Activated T-cell treated with anti-CD3 and anti-CD28 coated beads, Interleukin-2, amount 50 U/mL, for 4 hours (primary cell): ENCODE measurements around the gene ANK3. TPM values are rescaled to one million over a fixed set of nuclear protein-coding genes. Genes with fewer than 3 reads are reported as not detected.

Experiments used
- ATAC-seq, 2 donors: fragments of 200-7000 bp; cut with Tn5 transposase; one replicate each; pipeline ENCODE4 v1.10.0; 2021
- DNase-seq: peaks from one replicate; pipeline ENCODE4 v3.0.0-alpha.2; 2020
- H3K27me3 Mint-ChIP-seq: one replicate; pipeline ENCODE4 v1.8.0; 2021; ENCODE audit warnings: low read depth, mixed read lengths
- H3K36me3 Mint-ChIP-seq: one replicate; pipeline ENCODE4 v1.8.0; 2022; ENCODE audit warnings: mixed read lengths; ENCODE audit not compliant: insufficient read depth
- H3K4me1 Mint-ChIP-seq: one replicate; pipeline ENCODE4 v1.8.0; 2021; ENCODE audit warnings: low read depth, mixed read lengths
- H3K4me3 Mint-ChIP-seq: one replicate; pipeline ENCODE4 v1.8.0; 2021; ENCODE audit warnings: mild to moderate bottlenecking, moderate library complexity, mixed read lengths
- H3K9me3 Mint-ChIP-seq: one replicate; pipeline ENCODE4 v1.8.0; 2021; ENCODE audit warnings: mixed read lengths
- total RNA-seq, 3 donors: library from RNA; stranded (reverse); gene quantifications; one replicate each; pipeline ENCODE4 v1.2.1, GENCODE V29; 2021

Gene ANK3
- total RNA-seq, 3 donors from 2014 or later, result 21.4 to 41.1 (median 30.5) TPM

GRCh38 chr10:60422809-60423208 lies 33.1 kb upstream of the ANK3 start:
- ATAC-seq, result no peak

DNA sequence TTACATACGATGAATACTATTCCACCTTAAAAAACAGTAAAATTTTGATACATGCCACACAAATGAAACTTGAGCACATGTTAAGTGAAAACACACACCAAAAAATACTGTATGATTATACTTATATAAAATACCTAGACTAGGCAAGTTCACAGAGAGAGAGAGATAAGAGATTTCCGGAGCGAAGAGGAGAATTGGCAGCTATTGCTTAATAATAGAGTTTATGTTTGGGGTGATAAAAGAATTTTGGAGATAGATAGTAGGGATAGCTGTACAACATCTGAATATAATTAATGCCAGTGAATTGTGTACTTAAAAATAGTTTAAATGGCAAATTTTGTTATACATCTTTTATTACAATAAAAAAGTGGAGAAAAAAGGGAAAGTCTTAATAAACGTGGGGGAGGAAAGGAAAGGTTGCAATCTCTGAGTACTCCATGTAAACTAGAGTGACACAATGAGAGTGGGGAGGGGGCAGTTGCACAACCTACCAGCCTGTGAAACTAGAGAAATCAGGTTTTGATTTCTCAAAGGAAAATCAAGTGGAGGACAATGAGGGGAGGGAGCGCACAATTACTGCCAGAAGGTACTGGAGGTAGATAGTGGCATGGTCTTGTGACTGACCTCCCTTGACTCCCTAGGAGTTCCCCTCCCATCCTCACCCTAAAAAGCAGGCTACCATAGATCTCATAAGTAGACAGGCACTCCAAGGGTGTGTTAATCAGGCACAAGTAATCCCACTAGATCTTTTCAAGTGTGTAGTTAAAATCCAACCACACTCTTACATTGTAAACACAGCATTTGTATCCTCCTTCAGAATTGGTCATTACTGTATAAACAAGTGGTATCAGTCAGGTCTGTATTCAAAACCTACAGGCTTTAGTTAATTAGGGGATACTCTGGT lies 31.6 kb upstream of the ANK3 start:
- no peaks in the 10 kb centered on the region for H3K27me3 Mint-ChIP-seq
- no peak overlapping the region for H3K4me3 Mint-ChIP-seq
- peaks cover 8% of the 10 kb centered on the region for H3K4me1 Mint-ChIP-seq

More at GRCh38 chr10:60422809-60423208, 33.1 kb upstream of the ANK3 start:
- no peak for DNase-seq
- no peaks in the 10 kb centered on the region for H3K9me3 Mint-ChIP-seq
- H3K4me1 Mint-ChIP-seq, result peaks cover 7% of the 10 kb centered on the region
- H3K36me3 Mint-ChIP-seq, result peaks cover 6% of the 10 kb centered on the region
- no peak overlapping the region for H3K4me3 Mint-ChIP-seq
- no peaks in the 10 kb centered on the region for H3K27me3 Mint-ChIP-seq

GRCh38 chr10:60419249-60419648 lies 29.6 kb upstream of the ANK3 start:
- H3K4me3 Mint-ChIP-seq, result no peak overlapping the region
- peaks cover 8% of the 10 kb centered on the region for H3K4me1 Mint-ChIP-seq
- no peaks in the 10 kb centered on the region for H3K27me3 Mint-ChIP-seq

More for the DNA sequence above, 31.6 kb upstream of the ANK3 start:
- Mint-ChIP-seq H3K9me3 (no peaks in the 10 kb centered on the region), H3K36me3 (peaks cover 6% of the 10 kb centered on the region)
- ATAC-seq (no peak), DNase-seq (no peak)

DNA sequence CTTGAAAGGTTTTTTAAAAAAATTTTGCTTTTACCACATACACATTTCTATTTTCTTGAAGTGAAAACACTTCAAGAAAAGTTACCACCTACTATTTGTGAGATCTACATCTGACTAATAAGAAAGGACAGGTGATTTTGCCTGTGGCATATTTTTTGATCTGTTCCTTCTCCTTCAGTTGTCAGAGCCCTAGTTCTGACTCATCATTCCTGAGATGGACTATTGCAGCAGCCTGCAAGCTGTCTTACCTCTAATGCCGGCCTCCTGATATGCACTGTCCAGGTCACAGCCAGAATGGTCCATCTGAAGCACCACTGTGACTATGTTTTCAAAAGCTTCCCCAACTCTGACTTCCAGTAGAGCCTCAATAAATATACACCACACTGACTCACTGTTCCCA lies 28.2 kb upstream of the ANK3 start:
- Mint-ChIP-seq H3K4me3 (no peak overlapping the region), H3K4me1 (peaks cover 8% of the 10 kb centered on the region), H3K36me3 (peaks cover 3% of the 10 kb centered on the region), H3K9me3 (no peaks in the 10 kb centered on the region), H3K27me3 (no peaks in the 10 kb centered on the region)
- DNase-seq (no peak), ATAC-seq (no peak)

More at GRCh38 chr10:60419249-60419648, 29.6 kb upstream of the ANK3 start:
- Mint-ChIP-seq H3K36me3 (peaks cover 3% of the 10 kb centered on the region), H3K9me3 (no peaks in the 10 kb centered on the region)
- DNase-seq (no peak), ATAC-seq (no peak)

- Mint-ChIP-seq H3K36me3 (peaks cover 3% of the 10 kb centered on the region), H3K4me3 (no peak overlapping the region), H3K27me3 (no peaks in the 10 kb centered on the region), H3K4me1 (peaks cover 8% of the 10 kb centered on the region), H3K9me3 (no peaks in the 10 kb centered on the region)
- ATAC-seq (no peak), DNase-seq (no peak)
Observed at GRCh38 chr10:60417024-60417423, 27.3 kb upstream of the ANK3 start.

DNA sequence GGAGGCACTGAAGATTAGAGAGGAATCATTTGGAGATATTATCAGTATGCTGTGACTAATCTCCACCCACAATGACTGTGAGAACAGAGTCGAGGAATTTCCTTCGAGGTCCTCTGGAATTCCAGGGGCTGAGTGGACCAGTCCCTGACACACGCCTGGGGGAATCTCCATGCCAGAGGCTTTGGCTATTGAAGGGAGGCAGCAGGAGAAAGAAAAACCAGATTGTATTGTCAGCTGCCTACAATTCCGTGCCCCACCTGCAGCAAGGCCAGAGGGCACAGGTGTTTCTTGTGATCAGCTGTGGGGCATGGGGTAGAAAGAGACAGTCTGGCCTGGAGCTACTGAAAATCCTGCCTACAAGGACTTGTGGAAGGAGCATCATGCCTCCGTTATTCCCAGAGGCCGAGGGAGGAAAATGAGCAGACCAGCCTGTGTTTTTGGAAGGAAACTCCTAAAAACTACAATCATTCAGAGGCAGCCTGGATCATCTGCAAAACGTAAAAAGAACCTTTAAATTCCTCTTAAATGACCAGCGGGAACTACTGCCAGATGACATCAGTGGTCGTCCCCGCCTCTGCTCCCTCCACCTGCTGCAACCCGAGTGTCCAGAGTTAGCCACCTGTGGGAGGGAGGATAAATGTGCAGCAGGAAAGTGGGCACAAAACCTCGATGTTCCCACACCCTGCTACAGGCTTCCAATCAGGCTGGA lies 25.4 kb upstream of the ANK3 start:
- Mint-ChIP-seq H3K4me1 (peaks cover 8% of the 10 kb centered on the region), H3K36me3 (peaks cover 3% of the 10 kb centered on the region), H3K27me3 (no peaks in the 10 kb centered on the region), H3K9me3 (no peaks in the 10 kb centered on the region), H3K4me3 (no peak overlapping the region)
- no peak for ATAC-seq
- DNase-seq, result no peak

DNA sequence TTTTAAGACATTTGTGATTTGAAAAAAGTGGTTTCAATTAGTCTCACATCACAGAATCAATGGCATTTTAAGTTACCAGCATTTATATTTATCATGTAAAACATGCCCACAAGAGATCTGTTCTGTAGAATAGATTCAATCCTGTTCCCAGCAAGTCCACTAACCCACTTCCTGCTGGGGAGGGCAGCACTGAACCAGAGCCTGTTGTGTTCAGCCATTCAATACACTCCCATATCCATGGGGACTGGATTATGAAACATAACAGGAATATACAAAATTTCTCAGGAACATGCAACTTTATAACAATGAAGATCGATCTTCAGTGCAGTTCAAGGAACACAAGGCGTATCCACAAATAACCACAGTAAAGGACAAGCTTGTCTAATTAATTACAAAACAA lies 24.4 kb upstream of the ANK3 start:
- H3K4me1 Mint-ChIP-seq, result peaks cover 8% of the 10 kb centered on the region
- ATAC-seq (no peak), DNase-seq (no peak)
- H3K36me3 Mint-ChIP-seq, result peaks cover 3% of the 10 kb centered on the region
- H3K4me3 Mint-ChIP-seq, result no peak overlapping the region
- no peaks in the 10 kb centered on the region for H3K9me3 Mint-ChIP-seq
- no peaks in the 10 kb centered on the region for H3K27me3 Mint-ChIP-seq

DNA sequence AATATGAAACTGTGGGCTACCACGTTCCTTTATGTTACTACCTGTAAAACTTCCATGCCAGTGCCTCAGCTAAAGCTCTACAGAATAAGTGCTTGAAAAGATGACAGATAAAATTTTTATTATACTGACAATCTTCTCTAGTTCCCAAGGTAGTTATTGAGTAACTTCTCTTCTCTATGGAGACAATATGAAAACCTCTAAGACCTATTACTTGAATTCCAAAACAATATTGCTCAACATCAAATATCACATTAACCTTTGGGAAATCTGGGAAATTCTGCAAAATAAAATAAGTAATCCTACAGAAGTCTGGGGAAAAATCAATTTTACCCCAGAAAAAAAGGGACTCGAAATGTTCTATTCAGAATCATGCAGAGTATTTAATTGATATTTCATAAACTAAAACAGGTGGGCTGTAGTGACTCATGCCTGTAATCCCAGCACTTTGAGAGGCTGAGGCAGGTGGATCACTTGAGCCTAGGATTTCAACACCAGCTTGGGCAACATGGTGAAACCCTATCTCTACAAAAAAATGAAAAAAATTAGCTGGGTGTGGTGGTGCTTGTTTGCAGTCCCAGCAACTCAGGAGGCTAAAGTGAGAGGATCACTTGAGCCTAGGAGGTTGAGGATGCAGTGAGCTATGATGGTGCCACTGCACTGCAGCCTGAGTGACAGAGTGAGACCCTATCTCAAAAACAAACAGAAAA lies 23.8 kb upstream of the ANK3 start:
- peaks cover 3% of the 10 kb centered on the region for H3K36me3 Mint-ChIP-seq
- H3K27me3 Mint-ChIP-seq, result no peaks in the 10 kb centered on the region
- DNase-seq (no peak), ATAC-seq (no peak)
- H3K4me1 Mint-ChIP-seq, result peaks cover 8% of the 10 kb centered on the region
- no peak overlapping the region for H3K4me3 Mint-ChIP-seq
- no peaks in the 10 kb centered on the region for H3K9me3 Mint-ChIP-seq

GRCh38 chr10:60410970-60411369 lies 21.3 kb upstream of the ANK3 start:
- no peak for DNase-seq
- no peaks in the 10 kb centered on the region for H3K27me3 Mint-ChIP-seq
- no peak overlapping the region for H3K4me3 Mint-ChIP-seq
- peaks cover 2% of the 10 kb centered on the region for H3K4me1 Mint-ChIP-seq
- no peaks in the 10 kb centered on the region for H3K36me3 Mint-ChIP-seq
- no peak for ATAC-seq
- H3K9me3 Mint-ChIP-seq, result no peaks in the 10 kb centered on the region

GRCh38 chr10:60409202-60409601 lies 19.5 kb upstream of the ANK3 start:
- Mint-ChIP-seq H3K9me3 (no peaks in the 10 kb centered on the region), H3K4me3 (no peak overlapping the region), H3K4me1 (no peaks in the 10 kb centered on the region), H3K27me3 (no peaks in the 10 kb centered on the region), H3K36me3 (no peaks in the 10 kb centered on the region)
- ATAC-seq (no peak), DNase-seq (no peak)

DNA sequence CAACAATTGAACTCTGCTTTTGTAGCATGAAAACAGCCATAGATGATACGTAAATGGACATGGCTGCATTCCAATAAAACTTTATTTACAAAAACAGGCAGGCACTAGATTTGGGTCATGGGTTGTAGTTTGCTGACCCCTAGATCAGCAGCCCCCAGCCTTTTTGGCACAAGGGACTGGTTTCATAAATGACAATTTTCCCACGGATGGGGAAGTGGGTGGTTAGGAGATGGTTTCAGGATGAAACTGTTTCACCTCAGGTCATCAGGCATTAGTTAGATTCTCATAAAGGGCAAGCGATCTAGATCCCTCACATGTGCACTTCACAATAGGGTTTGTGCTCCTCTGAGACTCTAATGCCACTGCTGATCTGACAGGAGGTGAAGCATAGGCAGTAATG lies 16.5 kb upstream of the ANK3 start:
- DNase-seq (no peak), ATAC-seq (no peak)
- H3K9me3 Mint-ChIP-seq, result no peaks in the 10 kb centered on the region
- no peaks in the 10 kb centered on the region for H3K27me3 Mint-ChIP-seq
- no peaks in the 10 kb centered on the region for H3K36me3 Mint-ChIP-seq
- no peaks in the 10 kb centered on the region for H3K4me1 Mint-ChIP-seq
- no peak overlapping the region for H3K4me3 Mint-ChIP-seq

DNA sequence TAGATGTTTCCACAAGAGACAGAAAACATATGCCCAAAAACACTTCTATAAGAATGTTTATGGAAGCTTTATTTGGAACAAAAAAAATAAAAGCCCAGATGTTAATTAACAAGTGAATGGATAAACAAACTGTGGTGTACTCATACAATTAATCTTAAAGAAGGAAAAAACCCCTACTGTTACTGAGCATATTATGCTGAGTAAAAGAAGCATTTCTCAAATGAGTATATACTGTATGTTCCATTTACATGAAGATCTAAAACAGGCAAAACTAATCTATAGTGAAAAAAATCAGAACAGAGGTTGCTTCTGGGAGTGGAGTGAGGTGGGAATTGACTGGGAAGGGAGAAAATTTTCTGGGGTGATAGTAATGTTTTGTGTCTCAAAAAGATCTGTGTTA lies 15.5 kb upstream of the ANK3 start:
- H3K4me1 Mint-ChIP-seq, result no peaks in the 10 kb centered on the region
- H3K4me3 Mint-ChIP-seq, result no peak overlapping the region
- ATAC-seq, result no peak
- DNase-seq, result no peak
- no peaks in the 10 kb centered on the region for H3K27me3 Mint-ChIP-seq
- no peaks in the 10 kb centered on the region for H3K36me3 Mint-ChIP-seq
- H3K9me3 Mint-ChIP-seq, result no peaks in the 10 kb centered on the region

DNA sequence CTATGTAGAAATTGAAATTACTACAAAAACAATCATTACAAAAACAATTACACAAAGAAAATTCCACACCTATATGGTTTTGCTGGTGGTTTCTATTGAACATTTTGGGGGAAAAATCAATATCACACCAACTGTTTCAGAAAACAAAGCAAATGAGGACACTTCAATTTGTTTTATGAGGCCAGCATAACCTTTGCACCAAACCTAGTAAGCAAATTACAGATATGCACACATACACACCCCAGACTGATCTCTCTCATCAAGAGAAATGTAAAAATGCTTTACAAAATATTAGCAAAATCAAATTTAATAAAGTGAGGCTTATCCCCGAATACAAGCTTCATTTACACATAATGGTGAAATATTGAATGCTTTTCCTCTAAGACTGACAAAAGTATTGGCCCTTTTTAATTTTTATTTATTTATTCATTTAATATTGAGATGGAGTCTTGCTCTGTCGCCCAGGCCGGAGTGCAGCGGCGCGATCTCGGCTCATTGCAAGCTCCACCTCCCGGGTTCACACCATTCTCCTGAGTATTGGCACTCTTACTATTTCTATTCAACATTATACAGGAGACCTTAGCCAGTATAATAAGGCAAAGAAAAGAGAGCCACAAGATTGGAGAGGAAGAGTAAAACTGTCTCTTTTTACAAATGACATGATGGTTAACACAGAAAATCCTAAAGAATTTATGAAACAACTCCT lies 13.6 kb upstream of the ANK3 start:
- no peak for ATAC-seq
- Mint-ChIP-seq H3K9me3 (no peaks in the 10 kb centered on the region), H3K4me3 (no peak overlapping the region), H3K4me1 (no peaks in the 10 kb centered on the region), H3K27me3 (no peaks in the 10 kb centered on the region), H3K36me3 (no peaks in the 10 kb centered on the region)
- DNase-seq, result no peak

DNA sequence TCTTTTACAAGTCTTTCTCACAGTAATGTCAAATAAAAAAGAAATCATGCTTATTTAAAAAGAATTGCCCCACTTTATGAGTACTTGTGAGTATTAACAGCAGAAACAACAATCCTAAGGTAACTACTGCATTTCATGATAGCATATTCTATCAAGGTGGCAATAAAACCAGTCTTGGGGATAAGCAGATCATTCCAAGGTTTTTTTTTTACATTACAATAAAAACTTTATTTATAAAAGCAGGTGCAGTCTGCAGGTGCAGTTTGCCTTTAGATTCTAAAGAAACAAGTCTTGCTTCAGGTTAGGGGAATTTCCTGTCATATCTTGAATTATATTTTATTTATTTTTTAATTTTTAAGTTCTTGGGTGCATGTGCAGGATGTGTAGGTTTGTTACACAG lies 10.7 kb upstream of the ANK3 start:
- DNase-seq, result no peak
- H3K36me3 Mint-ChIP-seq, result no peaks in the 10 kb centered on the region
- no peaks in the 10 kb centered on the region for H3K27me3 Mint-ChIP-seq
- H3K9me3 Mint-ChIP-seq, result no peaks in the 10 kb centered on the region
- ATAC-seq, result no peak
- H3K4me3 Mint-ChIP-seq, result no peak overlapping the region
- H3K4me1 Mint-ChIP-seq, result peaks cover 18% of the 10 kb centered on the region
